HepG2 (cell line): ENCODE measurements around the gene ZNF764. TPM values are rescaled to one million over a fixed set of nuclear protein-coding genes. Genes with fewer than 3 reads are reported as not detected.

Experiments used
- AKAP8 ChIP-seq: sonication (generic); formaldehyde crosslinking; IDR thresholded peaks from 2 replicates; pipeline ENCODE4 v1.5.1; 2020; ENCODE audit warnings: mild to moderate bottlenecking, missing genetic modification reagents
- DMTF1 ChIP-seq: sonication (generic); formaldehyde crosslinking; IDR thresholded peaks from 2 replicates; pipeline ENCODE4 v1.4.0; 2020; ENCODE audit warnings: mild to moderate bottlenecking, missing genetic modification reagents
- HIVEP1 ChIP-seq: sonication (generic); formaldehyde crosslinking; IDR thresholded peaks from 2 replicates; pipeline ENCODE4 v1.4.0; 2020; ENCODE audit warnings: mild to moderate bottlenecking, missing genetic modification reagents
- NFAT5 ChIP-seq: sonication (generic); formaldehyde crosslinking; IDR thresholded peaks from 2 replicates; pipeline ENCODE4 v1.4.0; 2020; ENCODE audit warnings: missing genetic modification reagents
- SMAD1 ChIP-seq: sonication (generic); formaldehyde crosslinking; IDR thresholded peaks from 2 replicates; pipeline ENCODE4 v1.4.0; 2020; ENCODE audit warnings: missing genetic modification reagents, low read depth, mild to moderate bottlenecking, borderline replicate concordance
- STAT6 ChIP-seq: sonication (generic); formaldehyde crosslinking; IDR thresholded peaks from 2 replicates; pipeline ENCODE4 v1.4.0; 2020; ENCODE audit warnings: missing genetic modification reagents, mild to moderate bottlenecking, borderline replicate concordance
- TARDBP ChIP-seq: sonication (generic); formaldehyde crosslinking; IDR thresholded peaks from 2 replicates; pipeline ENCODE4 v1.8.0; 2022; ENCODE audit warnings: mild to moderate bottlenecking, missing genetic modification reagents
- THAP7 ChIP-seq: sonication (generic); formaldehyde crosslinking; IDR thresholded peaks from 2 replicates; pipeline ENCODE4 v1.8.1; 2023; ENCODE audit warnings: mild to moderate bottlenecking, missing genetic modification reagents
- TIGD3 ChIP-seq: sonication (generic); formaldehyde crosslinking; IDR thresholded peaks from 2 replicates; pipeline ENCODE4 v1.5.1; 2020; ENCODE audit warnings: mild to moderate bottlenecking, missing genetic modification reagents, borderline replicate concordance
- ZBTB34 ChIP-seq: sonication (generic); formaldehyde crosslinking; IDR thresholded peaks from 2 replicates; pipeline ENCODE4 v1.8.0; 2022; ENCODE audit warnings: mild to moderate bottlenecking, missing genetic modification reagents
- ZNF589 ChIP-seq: sonication (generic); formaldehyde crosslinking; conservative IDR thresholded peaks from 2 replicates; pipeline ENCODE4 v1.8.0; 2022; ENCODE audit warnings: mild to moderate bottlenecking, moderate library complexity, missing genetic modification reagents
- ZNF720 ChIP-seq: sonication (generic); formaldehyde crosslinking; IDR thresholded peaks from 2 replicates; pipeline ENCODE4 v1.4.0; 2020; ENCODE audit warnings: missing genetic modification reagents
- ZNF768 ChIP-seq: sonication (generic); formaldehyde crosslinking; IDR thresholded peaks from 2 replicates; pipeline ENCODE4 v1.4.0; 2020; ENCODE audit warnings: missing genetic modification reagents
- ZSCAN20 ChIP-seq: sonication (generic); formaldehyde crosslinking; IDR thresholded peaks from 2 replicates; pipeline ENCODE4 v1.4.0; 2020; ENCODE audit warnings: missing genetic modification reagents, mild to moderate bottlenecking, borderline replicate concordance
- polyA plus RNA-seq, 8 experiments: library from polyadenylated mRNA; depleted of rRNA in 3 of 8; stranded (reverse) in 7 of 8; unstranded in 1 of 8; fragments of >200 nt; fragmentation: Illumina TruSeq in 4 of 8; extraction: Trizol in 4 of 8; gene quantifications; 2 replicates each; pipeline versions ENCODE4 v1.2.1 to v1.2.3, GENCODE V29; 2011 to 2016; ENCODE audit warnings: low read depth in 4 of 8, missing spikeins in 1 of 8, mixed read lengths in 1 of 8; ENCODE audit not compliant: insufficient read depth in 1 of 8
- total RNA-seq, 5 experiments: library from RNA; depleted of rRNA; stranded (reverse); fragments of >200 nt; fragmentation: Illumina TruSeq; extraction: Trizol; gene quantifications; 2 replicates each; pipeline ENCODE4 v1.2.3, GENCODE V29; 2016; ENCODE audit warnings: low read depth in 1 of 5

ZNF764 gene
- total and polyA plus RNA-seq, 2 of the 13 experiments (the other 11 are each of a cell fraction or from before 2014, with no cell fraction given), result 4.1 to 9.1 TPM

GRCh38 chr16:30526137-30526822 lies 31.9 kb downstream of the ZNF764 start, which contains the start of gene ZNF768 (continued):
- no peak for TF ChIP-seq ZNF720 (CRISPR knock-in tag)
- TF ChIP-seq DMTF1 (CRISPR knock-in tag), result no peak
- peak; percentile 78; the same call in 1 of the 2 replicates for TF ChIP-seq AKAP8 (CRISPR knock-in tag)
- no peak for TF ChIP-seq TARDBP (CRISPR knock-in tag)
- TF ChIP-seq NFAT5 (CRISPR knock-in tag), result no peak
- TF ChIP-seq TIGD3, result no peak
- no peak for TF ChIP-seq SMAD1
- TF ChIP-seq ZNF589 (CRISPR knock-in tag), result 0 out of 2 replicates have a peak, but pooled peaks have one; percentile 16
- no peak for TF ChIP-seq ZBTB34
- no peak for TF ChIP-seq STAT6 (CRISPR knock-in tag)
- TF ChIP-seq HIVEP1 (CRISPR knock-in tag), result 0 out of 2 replicates have a peak, but pooled peaks have one; percentile 31
- no peak for TF ChIP-seq THAP7 (CRISPR knock-in tag)
- no peak for TF ChIP-seq ZNF768 (CRISPR knock-in tag)
- TF ChIP-seq ZSCAN20 (CRISPR knock-in tag), result 0 out of 2 replicates have a peak, but pooled peaks have one; percentile 22
